Right lobe of liver (tissue), 6 donors: Measurements from ENCODE around the gene ZBTB39. TPM values are rescaled to one million over a fixed set of nuclear protein-coding genes. Genes with fewer than 3 reads are reported as not detected.

ENCODE experiments used
- ATAC-seq, 4 donors: fragments of 200-7000 bp; cut with Tn5 transposase; one replicate each; pipeline ENCODE4 v1.9.1; 2020; ENCODE audit warnings: mild to moderate bottlenecking in 4 of 4, moderate library complexity in 4 of 4
- DNase-seq, 3 donors: peaks; one replicate each; pipeline ENCODE4 v3.0.0-alpha.2; 2020
- H3K27ac ChIP-seq, 3 donors: fragments of 200-600 bp; one replicate each; pipeline ENCODE4 v1.8.0; 2022
- H3K27me3 ChIP-seq, 2 donors: fragments of 200-600 bp; one replicate each; pipeline ENCODE4 v1.8.0; 2022
- H3K36me3 ChIP-seq, 4 donors: fragments of 200-600 bp; sonication (generic) in 1 of 4; one replicate each; pipeline versions ENCODE4 v1.5.1 to v1.8.0; 2017 to 2022; ENCODE audit warnings: control low read depth in 1 of 4
- H3K4me1 ChIP-seq, 4 donors: fragments of 200-600 bp; sonication (generic) in 1 of 4; one replicate each; pipeline versions ENCODE4 v1.5.1 to v1.8.0; 2017 to 2022; ENCODE audit warnings: control low read depth in 1 of 4
- H3K4me3 ChIP-seq, 3 donors: fragments of 200-600 bp; one replicate each; pipeline ENCODE4 v1.8.0; 2022
- H3K9me3 ChIP-seq, 4 donors: fragments of 200-600 bp; sonication (generic) in 1 of 4; one replicate each; pipeline versions ENCODE4 v1.5.1 to v1.8.0; 2017 to 2022; ENCODE audit warnings: control low read depth in 1 of 4
- CTCF ChIP-seq, 4 donors: fragments of 200-600 bp in 3 of 4; fragments of 450-650 bp in 1 of 4; IDR thresholded peaks; one replicate each; pipeline versions ENCODE4 v1.5.1 to v1.8.0; 2016 to 2022; ENCODE audit warnings: antibody characterized with exemption in 4 of 4, mild to moderate bottlenecking in 2 of 4
- POLR2A ChIP-seq: fragments of 450-650 bp; IDR thresholded peaks from one replicate; pipeline ENCODE4 v1.6.1; 2017; ENCODE audit warnings: antibody characterized with exemption, mild to moderate bottlenecking
- WGBS: methylation state at CpG from one replicate; pipeline ENCODE4 v1.1.6; 2018; ENCODE audit warnings: low coverage, low lambda C conversion rate; ENCODE audit not compliant: insufficient coverage; ENCODE audit errors: missing lambda C conversion rate; 5-methylcytosine and 5-hydroxymethylcytosine counted together
- intact Hi-C, 2 donors: fragments of 100-400 bp; cut with DNase I; formaldehyde crosslinking; loops; one replicate each; pipeline versions ENCODE4 v1.11.2 to v1.14.1; 2022
- total RNA-seq, 6 experiments: library from RNA; depleted of rRNA in 2 of 6; stranded (reverse); fragments of >200 nt in 2 of 6; fragmentation: NEBNext Ultra II Directional in 3 of 6; extraction: Animal tissue kit (Norgen Biotek cat#: 25700) in 3 of 6; gene quantifications; one replicate each; pipeline versions ENCODE4 v1.1.0 to v1.2.4, GENCODE V29; 2016 to 2023
- donor health status: DM: no; HTN: yes; CAD: no.
- donor health status: DM: no; HTN: no; CAD: no.
- donor health status: DM: no; HTN: no; CAD: no.
- donor health status: DM: no; HTN: yes; CAD: no.
- donor health status: DM: no; HTN: yes; CAD: no.

Gene ZBTB39
- total RNA-seq, 6 experiments from 2014 or later, result 1.8 to 3.7 (median 3.3) TPM

DNA sequence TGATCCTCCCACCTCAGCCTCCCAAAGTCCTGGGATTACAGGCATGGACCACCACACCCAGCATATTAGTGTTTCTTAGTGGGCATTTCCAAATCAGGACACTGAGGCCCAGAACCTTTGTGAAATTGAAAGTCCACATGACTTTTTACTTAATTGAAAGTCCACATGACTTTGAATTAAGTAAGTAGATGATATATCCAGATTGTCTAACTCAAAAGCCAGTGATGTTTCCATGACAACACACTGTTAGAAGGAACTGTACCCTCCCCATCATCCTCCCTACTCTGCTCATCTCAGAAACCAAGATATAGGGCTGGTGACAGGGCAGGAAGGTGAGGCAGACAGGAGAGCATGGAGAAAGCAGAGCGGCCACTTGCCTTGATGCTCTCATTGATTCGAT is 36.3 kb upstream of the ZBTB39 start:
- Histone ChIP-seq H3K36me3 (no peaks in the 10 kb centered on the region), H3K27me3 (no peaks in the 10 kb centered on the region), H3K9me3 (no peaks in the 10 kb centered on the region), H3K27ac (no peak overlapping the region), H3K4me3 (no peak overlapping the region), H3K4me1 (no peaks in the 10 kb centered on the region)
- intact Hi-C loops, result no loop called here
- 100% methylated on average over 2 of the region's 2 CpGs for WGBS
- DNase-seq (no peak), ATAC-seq (no peak)
- no peak for TF ChIP-seq POLR2A
- TF ChIP-seq CTCF (IDR thresholded peaks at IDR 0.05), result no peak

DNA sequence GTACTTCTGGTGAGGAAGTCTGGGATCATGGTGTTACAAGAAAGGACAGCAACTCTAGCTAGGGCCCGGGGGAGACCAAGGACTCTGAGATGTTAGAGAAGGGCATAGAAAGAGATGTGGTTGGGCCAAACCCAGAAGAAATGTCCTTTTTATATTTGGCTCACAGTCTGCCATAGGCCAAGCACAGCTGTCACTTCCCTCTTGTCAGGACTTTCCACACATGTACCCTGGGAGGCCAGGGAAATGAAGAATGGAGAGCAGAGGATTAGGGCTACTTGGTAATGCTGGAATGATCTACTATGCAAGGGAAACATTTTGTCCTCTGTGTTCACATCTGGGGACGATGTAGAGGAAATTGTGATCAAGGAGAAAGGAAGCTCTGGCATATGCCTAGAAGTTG is 34.4 kb upstream of the ZBTB39 start:
- intact Hi-C loops, result no loop called here
- TF ChIP-seq CTCF (IDR thresholded peaks at IDR 0.05) (no peak), POLR2A (no peak)
- H3K27ac ChIP-seq, result no peak overlapping the region
- no peaks in the 10 kb centered on the region for H3K4me1 ChIP-seq
- H3K36me3 ChIP-seq, result no peaks in the 10 kb centered on the region
- H3K4me3 ChIP-seq, result no peak overlapping the region
- H3K9me3 ChIP-seq, result no peaks in the 10 kb centered on the region
- DNase-seq, result no peak
- no peaks in the 10 kb centered on the region for H3K27me3 ChIP-seq
- WGBS, result 42% methylated on average over 2 of the region's 2 CpGs
- no peak for ATAC-seq

DNA sequence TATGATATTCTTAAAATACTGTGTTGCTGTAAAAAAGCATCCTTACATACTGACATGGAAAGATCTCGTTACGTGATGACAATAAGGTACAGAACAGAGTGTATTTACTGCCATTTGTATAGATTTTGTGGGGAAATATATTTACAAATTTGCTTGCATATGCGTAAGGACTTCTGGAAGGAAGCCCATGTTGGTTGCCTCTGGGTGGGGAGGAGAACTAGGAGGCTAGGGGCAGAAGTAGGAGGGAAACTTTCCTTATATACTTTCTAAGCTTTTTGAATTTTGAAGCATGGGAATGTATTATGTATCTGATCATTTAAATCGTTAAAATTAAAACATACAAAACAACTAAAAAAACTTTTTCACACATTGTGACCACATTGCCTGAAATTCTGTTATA is 33.9 kb upstream of the ZBTB39 start:
- Histone ChIP-seq H3K27me3 (no peaks in the 10 kb centered on the region), H3K4me3 (no peak overlapping the region), H3K9me3 (no peaks in the 10 kb centered on the region), H3K4me1 (no peaks in the 10 kb centered on the region), H3K36me3 (no peaks in the 10 kb centered on the region), H3K27ac (no peak overlapping the region)
- intact Hi-C loops, result no loop called here
- DNase-seq (no peak), ATAC-seq (no peak)
- TF ChIP-seq CTCF (IDR thresholded peaks at IDR 0.05) (no peak), POLR2A (no peak)
- WGBS, result 82% methylated on average over 4 of the region's 4 CpGs

GRCh38 chr12:57039016-57039798 is 32.9 kb upstream of the ZBTB39 start:
- 61% methylated on average over 9 of the region's 9 CpGs for WGBS
- Histone ChIP-seq H3K4me1 (no peaks in the 10 kb centered on the region), H3K27ac (no peak overlapping the region), H3K9me3 (no peaks in the 10 kb centered on the region), H3K27me3 (no peaks in the 10 kb centered on the region), H3K4me3 (no peak overlapping the region), H3K36me3 (no peaks in the 10 kb centered on the region)
- TF ChIP-seq POLR2A (no peak), CTCF (IDR thresholded peaks at IDR 0.05) (no peak)
- no peak for ATAC-seq
- intact Hi-C loops, result no loop called here
- no peak for DNase-seq
